PC-9 (cell line): Measurements from ENCODE around the gene RUNX2. TPM values are rescaled to one million over a fixed set of nuclear protein-coding genes. Genes with fewer than 3 reads are reported as not detected.

ENCODE experiments used
- BruUV-seq: library from RNA; stranded (reverse); fragments of 400-500 nt; replicated peaks from 2 replicates; lab custom pipeline; 2021; lab: Mats Ljungman, UMichigan
- CTCF ChIA-PET: fragments of 300-600 bp; sonication (Branson Sonifier 250); formaldehyde crosslinking; loops from one replicate; lab custom pipeline; 2022; ENCODE audit warnings: antibody characterized with exemption; lab: Charles Lee
- POLR2A ChIA-PET: fragments of 300-600 bp; sonication (Branson Sonifier 250); formaldehyde crosslinking; loops from one replicate; lab custom pipeline; 2022; ENCODE audit warnings: antibody characterized with exemption; ENCODE audit not compliant: unreplicated experiment; lab: Charles Lee
- DNase-seq, 2 experiments: peaks; one replicate each; pipeline versions ENCODE4 v3.0.0 to v3.0.0-alpha.2; 2015 to 2022; ENCODE audit warnings: mixed read lengths in 1 of 2
- H2AFZ ChIP-seq: fragments of 200-600 bp; sonication (generic); 2 replicates; pipeline ENCODE4 v1.8.1; 2017; ENCODE audit warnings: antibody characterized with exemption
- H3F3A ChIP-seq: fragments of 200-600 bp; sonication (generic); 2 replicates; pipeline ENCODE4 v1.8.1; 2017; ENCODE audit warnings: antibody characterized with exemption, mild to moderate bottlenecking, low read depth; ENCODE audit not compliant: insufficient read depth
- H3K27ac ChIP-seq: fragments of 200-600 bp; sonication (generic); 2 replicates; pipeline ENCODE4 v1.6.1; 2016; ENCODE audit warnings: mixed run types
- H3K27me3 ChIP-seq: fragments of 200-600 bp; sonication (generic); 2 replicates; pipeline ENCODE4 v1.6.1; 2016; ENCODE audit warnings: low read depth, mixed run types; ENCODE audit not compliant: insufficient read depth
- H3K36me3 ChIP-seq: fragments of 200-600 bp; sonication (generic); 2 replicates; pipeline ENCODE4 v1.6.1; 2016; ENCODE audit warnings: low read depth, mixed run types
- H3K4me1 ChIP-seq: fragments of 200-600 bp; sonication (generic); replicated peaks from 2 replicates; pipeline ENCODE4 v1.6.1; 2016; ENCODE audit warnings: mixed run types; ENCODE audit not compliant: insufficient read depth
- H3K4me2 ChIP-seq: fragments of 200-600 bp; sonication (generic); 2 replicates; pipeline ENCODE4 v1.6.1; 2017; ENCODE audit warnings: mixed run types
- H3K4me3 ChIP-seq: fragments of 200-600 bp; sonication (generic); 2 replicates; pipeline ENCODE4 v1.6.1; 2016; ENCODE audit warnings: mixed run types
- H3K79me2 ChIP-seq: fragments of 200-600 bp; sonication (generic); 2 replicates; pipeline ENCODE4 v1.6.1; 2017; ENCODE audit warnings: low read depth, mixed run types
- H3K9me2 ChIP-seq: fragments of 200-600 bp; sonication (generic); 2 replicates; pipeline ENCODE4 v1.8.1; 2017; ENCODE audit warnings: mild to moderate bottlenecking; ENCODE audit not compliant: insufficient read depth
- H3K9me3 ChIP-seq: fragments of 200-600 bp; sonication (generic); 2 replicates; pipeline ENCODE4 v1.8.1; 2016; ENCODE audit warnings: low read depth; ENCODE audit not compliant: insufficient read depth
- H4K20me1 ChIP-seq: fragments of 200-600 bp; sonication (generic); 2 replicates; pipeline ENCODE4 v1.8.1; 2017; ENCODE audit not compliant: insufficient read depth
- CTCF ChIP-seq: fragments of 200-600 bp; sonication (generic); conservative IDR thresholded peaks from 2 replicates; pipeline ENCODE4 v1.6.1; 2017; ENCODE audit warnings: mixed run types, antibody characterized with exemption, mild to moderate bottlenecking, moderate library complexity
- EZH2 ChIP-seq: fragments of 200-600 bp; sonication (generic); IDR thresholded peaks from 2 replicates; pipeline ENCODE4 v1.8.0; 2017; ENCODE audit warnings: antibody characterized with exemption, low read depth
- intact Hi-C: fragments of 100-400 bp; cut with micrococcal nuclease; formaldehyde crosslinking; loops from one replicate; pipeline ENCODE4 v1.10.0; 2022; ENCODE audit not compliant: unreplicated experiment
- total RNA-seq: library from RNA; stranded (reverse); gene quantifications from 2 replicates; pipeline ENCODE4 v1.2.3, GENCODE V29; 2021

RUNX2 gene
- total RNA-seq, 1 experiment from 2014 or later, result 12.5 TPM

GRCh38 chr6:45577836-45578504, 249.8 kb downstream of the RUNX2 start:
- Histone ChIP-seq H3K27me3 (no peaks in the 10 kb centered on the region), H3K9me3 (peaks cover 5% of the 10 kb centered on the region; the same call in 1 of the 2 replicates), H3K36me3 (no peaks in the 10 kb centered on the region), H3K4me1 (no peaks in the 10 kb centered on the region), H3K4me2 (no peak overlapping the region), H2AFZ (no peak overlapping the region), H3K27ac (no peak overlapping the region), H3F3A (no peaks in the 10 kb centered on the region; the same call in 1 of the 2 replicates), H3K9me2 (no peaks in the 10 kb centered on the region), H4K20me1 (no peaks in the 10 kb centered on the region), H3K4me3 (no peak overlapping the region), H3K79me2 (no peaks in the 10 kb centered on the region)
- no TSS peak for BruUV-seq
- TF ChIP-seq CTCF, result no peak
- TF ChIP-seq EZH2, result no peak
- CTCF ChIA-PET, result no interaction called here
- no peak for DNase-seq
- POLR2A ChIA-PET, result no interaction called here
- intact Hi-C loops, result no loop called here

- Histone ChIP-seq H3K36me3 (no peaks in the 10 kb centered on the region), H3K4me2 (no peak overlapping the region), H3K27ac (no peak overlapping the region), H3K79me2 (no peaks in the 10 kb centered on the region), H4K20me1 (no peaks in the 10 kb centered on the region), H3K9me2 (no peaks in the 10 kb centered on the region), H2AFZ (no peak overlapping the region), H3K9me3 (peaks cover 5% of the 10 kb centered on the region; the same call in 1 of the 2 replicates), H3K4me3 (no peak overlapping the region), H3K27me3 (no peaks in the 10 kb centered on the region), H3F3A (peaks cover 13% of the 10 kb centered on the region; the same call in 1 of the 2 replicates), H3K4me1 (peaks cover 30% of the 10 kb centered on the region)
- no TSS peak for BruUV-seq
- ChIA-PET POLR2A (no interaction called here), CTCF (interaction anchor here (0.6 kb wide), 1 partner anchor 12 kb away, joined by 3 read pairs; no protein-coding TSS in a partner anchor)
- intact Hi-C loops, result no loop called here
- no peak for DNase-seq
- no peak for TF ChIP-seq EZH2
- TF ChIP-seq CTCF, result no peak
These were observed 256.0 kb downstream of the RUNX2 start for GRCh38 chr6:45584127-45584526.

GRCh38 chr6:45586216-45587171, 258.4 kb downstream of the RUNX2 start:
- no peaks in the 10 kb centered on the region for H3K79me2 ChIP-seq
- no peaks in the 10 kb centered on the region for H4K20me1 ChIP-seq
- DNase-seq, result peak; percentile 70 to 91
- ChIA-PET CTCF (no interaction called here), POLR2A (interaction anchor here (0.8 kb wide), 1 partner anchor 36 kb away, joined by 7 read pairs; no protein-coding TSS in a partner anchor)
- BruUV-seq, result no TSS peak
- no peaks in the 10 kb centered on the region for H3K9me2 ChIP-seq
- H3K9me3 ChIP-seq, result peaks cover 5% of the 10 kb centered on the region; the same call in 1 of the 2 replicates
- peaks cover 30% of the 10 kb centered on the region for H3F3A ChIP-seq
- no peak for TF ChIP-seq EZH2
- TF ChIP-seq CTCF, result no peak
- no peak overlapping the region for H2AFZ ChIP-seq
- H3K4me1 ChIP-seq, result peaks cover 54% of the 10 kb centered on the region
- no peaks in the 10 kb centered on the region for H3K36me3 ChIP-seq
- no peak overlapping the region for H3K4me3 ChIP-seq
- intact Hi-C loops, result loop anchor here (1.0 to 5.0 kb wide), 4 partner anchors 22 to 139 kb away; no protein-coding TSS in a partner anchor
- H3K4me2 ChIP-seq, result peak overlapping the region; percentile 40
- no peaks in the 10 kb centered on the region for H3K27me3 ChIP-seq
- H3K27ac ChIP-seq, result peak overlapping the region; percentile 58
